Suppressor macrophage (primary cell): Measurements from ENCODE around the gene CRLF1.

Experiments used
- DNase-seq, 4 experiments: peaks; one replicate each; pipeline ENCODE4 v3.0.0-alpha.2; 2020 to 2022

Gene CRLF1

GRCh38 chr19:18590273-18591272, 16.0 kb downstream of the CRLF1 start:
- peak; percentile 41 to 57 (median 52) for DNase-seq

- DNase-seq: peak; percentile 64 to 88 (median 77)
Measured at GRCh38 chr19:18589380-18590272, 17.0 kb downstream of the CRLF1 start.

- DNase-seq: peak; percentile 89 to 98 (median 92)
Measured at GRCh38 chr19:18588611-18589379, 17.8 kb downstream of the CRLF1 start, which contains the start of gene REX1BD. REX1BD (plus strand) TSS chr19:18588798; CDS start chr19:18588802, 4 bp downstream.

- peak in 1 of 4 experiments; percentile 28 for DNase-seq
Measured at GRCh38 chr19:18587962-18588610, 18.5 kb downstream of the CRLF1 start.

GRCh38 chr19:18587561-18587960, 19.0 kb downstream of the CRLF1 start:
- no peak for DNase-seq

- DNase-seq: peak; percentile 67 to 82 (median 75)
Measured at GRCh38 chr19:18586306-18586705, 20.3 kb downstream of the CRLF1 start.

- peak in 1 of 4 experiments; percentile 1 for DNase-seq
Measured at GRCh38 chr19:18580311-18580710, 26.3 kb downstream of the CRLF1 start.

GRCh38 chr19:18577365-18577914, 29.2 kb downstream of the CRLF1 start:
- DNase-seq: no peak

- DNase-seq: no peak
Measured at GRCh38 chr19:18576383-18576782, 30.2 kb downstream of the CRLF1 start.

GRCh38 chr19:18574691-18575291, 31.8 kb downstream of the CRLF1 start:
- no peak for DNase-seq

- DNase-seq: peak; percentile 99 to 100 (median 100)
Measured at GRCh38 chr19:18571564-18572344, 34.8 kb downstream of the CRLF1 start, which contains the start of gene UBA52. UBA52 (plus strand) TSS chr19:18571857; CDS start chr19:18573301, 1,444 bp downstream.

GRCh38 chr19:18568367-18568766, 38.2 kb downstream of the CRLF1 start:
- no peak for DNase-seq

GRCh38 chr19:18566953-18567352, 39.6 kb downstream of the CRLF1 start:
- DNase-seq: no peak

- DNase-seq: no peak
Measured at GRCh38 chr19:18562086-18562485, 44.5 kb downstream of the CRLF1 start.

GRCh38 chr19:18559685-18560084, 46.9 kb downstream of the CRLF1 start:
- no peak for DNase-seq

GRCh38 chr19:18558604-18559003, 48.0 kb downstream of the CRLF1 start:
- DNase-seq: peak in 3 of 4 experiments; percentile 30 to 50 (median 32)

GRCh38 chr19:18558202-18558555, 48.4 kb downstream of the CRLF1 start:
- DNase-seq: peak in 1 of 4 experiments; percentile 6

GRCh38 chr19:18557411-18558201, 49.0 kb downstream of the CRLF1 start, which contains the start of gene KXD1:
KXD1 (plus strand) TSS chr19:18557870; CDS start chr19:18562057, 4,187 bp downstream.
- peak; percentile 99 to 100 (median 100) for DNase-seq

- no peak for DNase-seq
Measured at GRCh38 chr19:18551631-18552030, 55.0 kb downstream of the CRLF1 start.
